Activated T-cell treated with anti-CD3 and anti-CD28 coated beads, Interleukin-2, amount 50 U/mL, for 48 hours (primary cell): ENCODE data around the gene CLDN6.

ENCODE experiments used
- DNase-seq, 2 experiments: peaks; one replicate each; pipeline ENCODE4 v3.0.0-alpha.2; 2020

The CLDN6 gene

DNA sequence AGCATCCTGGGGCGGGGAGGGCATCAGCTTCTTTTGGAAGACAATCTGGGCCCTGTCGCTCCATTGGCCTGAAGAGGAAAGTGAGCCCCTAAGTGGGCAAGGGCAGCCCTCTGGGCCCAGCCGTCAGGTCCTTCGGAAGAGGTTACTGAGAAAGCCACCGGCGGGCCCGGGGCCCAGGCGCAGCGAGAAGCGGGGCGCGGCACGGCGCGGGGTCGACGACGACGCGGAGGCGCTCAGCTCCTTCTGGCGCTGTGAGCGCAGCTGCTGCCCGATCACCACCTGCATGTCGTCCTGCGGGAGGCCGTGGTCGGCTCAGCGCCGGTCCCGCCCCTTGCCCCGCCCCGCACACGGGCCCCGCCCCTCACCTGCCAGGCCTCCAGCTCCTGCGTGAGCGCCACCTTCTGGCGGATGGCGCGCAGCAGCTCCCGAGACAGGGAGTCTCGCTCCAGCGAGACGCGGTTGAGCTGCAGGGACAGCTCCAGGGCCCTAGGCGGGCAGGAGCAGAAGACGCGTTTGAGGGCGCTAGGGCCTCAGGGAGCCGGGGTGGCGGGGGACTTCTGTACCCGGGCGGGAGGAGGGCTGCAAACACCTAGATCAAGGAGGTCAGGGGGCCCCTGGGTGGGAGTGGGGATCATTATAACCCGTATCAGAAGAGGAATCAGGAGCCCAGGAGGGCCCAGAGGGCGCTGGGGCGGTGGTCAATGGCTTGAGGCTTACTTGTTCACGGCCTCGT is 10.2 kb upstream of the CLDN6 start:
- peak; percentile 93 for DNase-seq

DNA sequence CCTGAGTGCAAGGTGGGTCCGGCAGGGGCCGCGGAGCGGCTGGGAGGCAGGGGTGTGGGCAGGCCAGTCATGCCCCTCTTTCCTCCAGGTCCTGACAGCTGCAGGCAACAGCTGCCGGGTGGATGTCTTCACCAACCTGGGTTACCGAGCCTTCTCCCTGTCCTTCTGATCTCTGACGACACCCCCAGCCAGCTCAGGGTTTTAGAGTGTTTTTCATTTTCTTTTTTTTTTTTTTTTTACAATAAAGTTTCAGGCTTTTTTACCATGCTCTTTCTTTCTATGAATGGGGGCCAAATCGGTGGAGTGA is 9.5 kb upstream of the CLDN6 start:
- no peak for DNase-seq

DNA sequence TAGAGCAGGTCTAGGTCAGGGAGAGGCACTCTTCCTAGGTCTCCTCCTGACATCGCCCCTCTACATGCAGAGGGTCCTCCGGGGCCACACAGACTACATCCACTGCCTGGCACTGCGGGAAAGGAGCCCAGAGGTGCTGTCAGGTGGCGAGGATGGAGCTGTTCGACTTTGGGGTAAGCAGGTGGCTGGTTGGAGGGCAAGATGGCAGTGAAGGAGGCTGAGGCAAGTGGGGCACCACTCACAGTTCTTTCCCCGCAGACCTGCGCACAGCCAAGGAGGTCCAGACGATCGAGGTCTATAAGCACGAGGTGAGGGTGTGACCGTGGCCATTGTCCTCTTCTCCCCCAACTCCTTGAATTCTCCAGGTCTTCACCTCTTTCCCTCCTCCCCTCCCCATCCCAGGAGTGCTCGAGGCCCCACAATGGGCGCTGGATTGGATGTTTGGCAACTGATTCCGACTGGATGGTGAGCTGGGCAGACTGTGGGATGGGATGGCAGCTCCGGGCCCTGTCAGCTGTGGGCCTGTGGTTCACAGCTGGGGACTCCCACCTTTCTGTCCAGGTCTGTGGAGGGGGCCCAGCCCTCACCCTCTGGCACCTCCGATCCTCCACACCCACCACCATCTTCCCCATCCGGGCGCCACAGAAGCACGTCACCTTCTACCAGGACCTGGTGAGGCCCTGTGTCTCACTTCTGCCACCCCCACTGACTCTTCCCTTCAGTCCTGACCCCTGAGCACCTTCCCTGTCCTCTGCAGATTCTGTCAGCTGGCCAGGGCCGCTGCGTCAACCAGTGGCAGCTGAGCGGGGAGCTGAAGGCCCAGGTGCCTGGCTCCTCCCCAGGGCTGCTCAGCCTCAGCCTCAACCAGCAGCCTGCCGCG is 8.9 kb upstream of the CLDN6 start:
- DNase-seq: no peak

DNA sequence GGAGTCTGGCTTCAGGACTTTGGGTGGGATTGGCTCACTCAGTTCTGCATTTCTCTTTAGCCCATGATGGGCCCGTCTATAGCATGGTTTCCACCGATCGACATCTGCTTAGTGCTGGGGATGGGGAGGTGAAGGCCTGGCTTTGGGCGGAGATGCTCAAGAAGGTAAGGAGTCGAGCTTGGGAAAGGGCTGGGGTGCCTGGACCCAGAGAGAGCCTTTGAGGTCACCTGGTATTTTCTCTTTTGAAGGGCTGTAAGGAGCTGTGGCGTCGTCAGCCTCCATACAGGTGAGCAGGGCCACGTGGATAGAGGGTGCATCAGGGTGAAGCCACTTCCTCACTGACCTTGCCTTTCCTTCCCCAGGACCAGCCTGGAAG is 8.0 kb upstream of the CLDN6 start:
- no peak for DNase-seq

DNA sequence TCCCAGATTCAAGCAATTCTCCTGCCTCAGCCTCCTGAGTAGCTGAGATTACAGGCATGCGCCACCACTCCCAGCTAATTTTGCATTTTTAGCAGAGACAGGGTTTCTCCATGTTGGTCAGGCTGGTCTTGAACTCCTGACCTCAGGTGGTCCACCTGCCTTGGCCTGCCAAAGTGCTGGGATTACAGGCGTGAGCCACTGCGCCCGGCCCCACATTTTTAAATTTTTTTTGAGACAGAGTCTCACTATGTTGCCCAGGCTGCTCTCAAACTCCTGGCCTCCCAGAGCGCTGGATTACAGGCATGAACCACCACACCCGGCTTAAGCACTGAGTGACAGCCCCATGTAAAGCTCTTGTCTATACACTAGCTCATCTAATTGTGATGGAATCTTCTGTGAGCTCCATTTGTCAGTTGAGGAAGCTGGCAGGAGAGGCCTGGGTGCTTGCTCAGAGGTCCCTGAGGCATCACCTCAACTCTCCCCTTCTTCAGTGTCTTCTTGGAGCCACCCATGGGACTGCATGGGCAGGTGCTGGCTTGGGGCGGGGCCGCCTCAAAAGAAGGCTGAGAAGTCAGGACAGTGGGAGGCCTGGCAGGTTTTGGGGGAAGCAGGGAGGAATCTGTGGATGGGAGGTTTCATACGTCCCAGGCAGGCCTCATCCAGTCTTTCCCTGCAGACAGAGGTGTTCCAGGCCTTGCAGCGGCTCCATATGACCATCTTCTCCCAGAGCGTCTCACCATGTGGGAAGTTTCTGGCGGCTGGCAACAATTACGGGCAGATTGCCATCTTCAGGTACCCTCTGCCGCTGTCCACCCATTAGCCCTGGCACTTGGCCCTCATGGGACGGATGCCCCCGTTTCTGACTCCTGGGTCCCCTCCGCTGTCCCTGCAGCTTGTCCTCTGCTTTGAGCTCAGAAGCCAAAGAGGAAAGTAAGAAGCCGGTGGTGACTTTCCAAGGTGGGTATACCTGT is 7.3 kb upstream of the CLDN6 start:
- DNase-seq: no peak

DNA sequence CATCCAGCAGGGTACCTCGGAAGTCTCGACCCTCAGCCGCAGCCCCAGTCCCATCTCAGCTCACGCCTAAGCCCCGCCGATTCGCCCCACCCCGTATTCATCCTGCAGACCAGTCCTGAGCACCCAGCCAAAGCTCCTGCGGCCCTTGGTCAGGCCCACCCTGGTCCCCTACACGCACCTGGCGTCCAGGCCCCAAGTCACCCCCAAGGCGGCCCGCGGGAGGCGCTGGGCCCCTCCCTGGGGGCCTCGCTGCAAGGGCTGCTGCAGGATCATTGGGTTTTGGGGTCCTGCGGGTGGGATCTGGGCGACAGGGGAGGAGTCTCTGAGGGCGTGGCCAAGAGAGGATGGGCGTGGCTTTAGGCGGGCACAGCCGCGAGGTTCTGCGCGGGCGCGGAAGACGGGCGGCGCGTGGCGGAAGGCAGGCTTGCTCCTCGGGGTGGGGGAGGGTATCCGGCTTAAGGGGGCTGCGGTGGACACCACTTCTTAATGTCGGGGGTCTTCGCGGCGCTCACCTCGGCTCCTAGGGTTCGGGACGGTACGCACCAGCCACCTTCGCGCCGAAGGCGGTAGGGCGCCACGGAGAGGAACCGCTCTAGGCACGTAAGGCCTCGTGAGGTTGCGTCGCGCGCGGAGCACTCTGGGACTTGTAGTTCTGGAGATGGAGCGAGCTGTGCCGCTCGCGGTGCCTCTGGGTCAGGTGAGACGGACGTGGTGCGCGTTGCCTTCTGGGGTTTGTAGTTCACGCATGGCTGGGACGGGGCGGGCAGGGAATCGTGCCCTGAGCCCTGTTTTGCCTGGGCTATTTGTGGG is 5.9 kb upstream of the CLDN6 start, which contains the start of the genes HCFC1R1 and THOC6:
TSS of gene HCFC1R1 (minus strand) at position 274 of the 810 bp plus-strand sequence. CDS start at position 273, 1 bp downstream.
TSS of gene THOC6 (plus strand) at position 367 of the 810 bp plus-strand sequence. CDS start at position 659, 292 bp downstream.
- DNase-seq: peak; percentile 97

DNA sequence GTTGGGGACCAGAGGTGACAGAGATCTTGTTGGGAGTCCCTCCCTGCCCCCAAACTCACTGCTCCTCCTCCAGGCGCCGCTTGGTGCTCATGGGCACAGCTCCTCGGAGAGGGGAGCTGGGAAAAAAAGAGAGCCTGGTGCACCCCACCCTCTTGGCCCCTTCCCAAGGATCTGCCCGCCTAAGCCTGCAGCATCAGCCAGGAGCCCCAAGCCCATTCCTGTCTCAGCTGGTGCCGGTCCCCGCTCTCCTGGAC is 5.4 kb upstream of the CLDN6 start:
- DNase-seq: peak in 1 of 2 experiments; percentile 63

DNA sequence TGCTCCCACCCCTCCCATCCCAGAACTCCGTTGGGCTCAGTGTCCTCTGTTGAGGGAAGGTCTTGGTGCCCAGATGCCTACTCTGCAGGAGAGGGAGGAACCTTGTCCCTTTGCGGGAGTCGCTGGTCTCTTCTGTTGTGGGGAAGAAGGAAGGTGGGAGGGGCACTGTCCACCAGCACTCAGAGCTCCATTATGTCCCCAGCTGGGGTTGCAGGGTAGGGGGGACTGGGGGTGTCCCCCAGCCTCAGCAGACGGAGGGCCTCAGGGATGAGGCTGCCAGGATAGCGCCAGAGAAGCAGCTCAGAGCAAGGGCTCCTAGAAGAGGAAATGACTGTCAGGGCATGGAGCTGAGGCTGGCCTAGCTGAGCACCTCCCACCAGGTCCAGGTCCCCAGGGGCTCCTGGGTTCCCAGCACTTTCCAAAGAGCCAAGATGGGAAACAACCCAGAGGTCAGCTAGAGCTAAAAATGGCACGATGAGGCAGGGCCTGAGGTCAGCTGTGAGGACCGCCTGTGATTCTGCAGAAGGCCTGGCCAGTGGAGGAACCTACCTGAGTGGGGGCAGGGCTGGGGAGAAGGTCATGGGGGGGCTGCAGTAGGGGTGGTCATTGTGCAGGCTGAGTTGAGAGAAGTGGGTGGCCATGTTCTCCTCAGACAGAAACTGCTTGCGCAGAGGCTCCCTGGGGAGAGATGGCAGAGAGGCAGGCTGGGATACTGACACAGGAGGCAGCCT is 4.9 kb upstream of the CLDN6 start:
- peak; percentile 49 to 64 for DNase-seq

DNA sequence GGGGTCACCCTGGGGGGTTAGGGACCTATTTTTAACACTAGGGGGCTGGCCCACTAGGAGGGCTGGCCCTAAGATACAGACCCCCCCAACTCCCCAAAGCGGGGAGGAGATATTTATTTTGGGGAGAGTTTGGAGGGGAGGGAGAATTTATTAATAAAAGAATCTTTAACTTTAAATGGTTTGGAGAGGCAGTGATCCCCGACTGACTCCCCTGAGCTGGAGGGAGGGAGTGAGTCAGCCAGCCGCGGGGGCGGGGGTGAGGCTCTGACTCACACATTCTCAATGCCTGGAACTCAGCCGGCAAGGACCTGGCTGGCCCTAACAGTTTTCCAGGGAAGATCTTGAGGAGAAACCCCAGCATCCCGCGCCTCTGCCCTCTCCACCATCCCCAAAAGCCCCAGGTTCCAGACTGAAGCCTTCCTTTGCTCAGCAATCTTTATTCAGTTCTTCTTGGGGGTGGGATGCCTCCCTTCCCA is 4.3 kb upstream of the CLDN6 start:
- DNase-seq: peak; percentile 94

DNA sequence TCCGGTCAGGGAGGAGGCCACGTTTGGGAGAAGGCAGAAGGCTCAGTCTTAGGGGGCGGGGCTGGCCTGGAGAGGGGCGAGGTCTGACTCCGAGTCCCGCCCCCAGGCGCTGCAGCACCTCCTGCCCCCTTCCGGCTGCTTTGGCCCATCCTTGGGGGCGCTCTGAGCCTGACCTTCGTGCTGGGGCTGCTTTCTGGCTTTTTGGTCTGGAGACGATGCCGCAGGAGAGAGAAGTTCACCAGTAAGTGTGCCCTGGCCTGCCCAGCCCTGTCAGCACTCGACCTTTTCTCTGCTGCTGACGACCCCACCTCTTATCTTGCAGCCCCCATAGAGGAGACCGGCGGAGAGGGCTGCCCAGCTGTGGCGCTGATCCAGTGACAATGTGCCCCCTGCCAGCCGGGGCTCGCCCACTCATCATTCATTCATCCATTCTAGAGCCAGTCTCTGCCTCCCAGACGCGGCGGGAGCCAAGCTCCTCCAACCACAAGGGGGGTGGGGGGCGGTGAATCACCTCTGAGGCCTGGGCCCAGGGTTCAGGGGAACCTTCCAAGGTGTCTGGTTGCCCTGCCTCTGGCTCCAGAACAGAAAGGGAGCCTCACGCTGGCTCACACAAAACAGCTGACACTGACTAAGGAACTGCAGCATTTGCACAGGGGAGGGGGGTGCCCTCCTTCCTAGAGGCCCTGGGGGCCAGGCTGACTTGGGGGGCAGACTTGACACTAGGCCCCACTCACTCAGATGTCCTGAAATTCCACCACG is 3.6 kb upstream of the CLDN6 start:
- peak; percentile 92 to 93 for DNase-seq

DNA sequence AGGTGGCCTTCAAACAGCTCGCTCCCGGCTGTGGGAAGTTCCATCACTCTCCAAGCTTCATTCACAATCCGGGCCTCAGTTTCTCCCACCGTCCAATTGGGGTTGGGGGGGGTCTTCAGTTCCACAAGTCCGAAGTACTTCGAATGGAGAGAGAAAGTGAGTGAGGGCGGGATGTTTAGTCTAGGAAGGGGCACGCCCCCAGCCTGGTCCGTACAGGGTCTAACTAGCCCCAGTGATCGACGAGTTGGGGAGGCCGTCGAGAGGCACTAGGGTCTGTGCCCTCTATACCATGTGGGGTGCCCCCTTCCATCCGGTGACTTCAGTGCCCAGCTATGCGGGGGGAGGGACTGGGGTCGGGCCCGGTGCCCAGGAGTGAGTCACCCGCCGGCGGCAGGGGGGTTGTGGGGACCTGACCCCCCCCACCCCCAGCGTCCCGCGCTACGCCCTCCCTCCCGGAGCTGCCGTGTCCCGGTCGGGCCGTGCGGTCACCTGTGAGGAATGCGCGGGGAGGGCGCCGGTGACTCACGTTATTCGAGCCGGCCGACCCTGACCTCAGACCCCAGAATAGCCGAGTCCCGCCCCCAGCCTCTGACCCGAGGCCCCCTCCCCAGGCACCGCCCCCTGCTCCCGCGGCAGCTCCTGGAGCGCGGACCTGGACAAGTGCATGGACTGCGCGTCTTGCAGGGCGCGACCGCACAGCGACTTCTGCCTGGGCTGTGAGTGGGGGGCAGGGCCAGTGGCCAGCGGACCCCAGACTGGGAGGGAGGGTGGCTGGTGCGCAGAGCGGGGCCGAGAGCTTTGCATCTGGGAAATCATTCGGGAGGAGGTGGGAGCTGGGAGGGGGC is 2.8 kb upstream of the CLDN6 start:
- peak; percentile 60 to 71 for DNase-seq

DNA sequence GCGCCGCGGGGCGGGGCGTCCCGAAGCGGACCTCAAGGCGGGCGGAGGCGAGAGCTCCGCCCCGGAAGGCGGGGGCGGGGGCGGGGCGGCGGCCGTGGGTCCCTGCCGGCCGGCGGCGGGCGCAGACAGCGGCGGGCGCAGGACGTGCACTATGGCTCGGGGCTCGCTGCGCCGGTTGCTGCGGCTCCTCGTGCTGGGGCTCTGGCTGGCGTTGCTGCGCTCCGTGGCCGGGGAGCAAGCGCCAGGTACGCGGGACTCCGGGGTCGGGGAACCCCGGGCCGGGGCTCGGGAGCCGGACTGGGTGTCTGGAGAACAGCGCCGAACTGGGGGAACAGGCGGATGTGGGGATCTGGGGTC is 2.2 kb upstream of the CLDN6 start, which contains the start of gene TNFRSF12A:
TSS of gene TNFRSF12A (plus strand) at position 122 of the 357 bp plus-strand sequence. CDS start at position 152, 30 bp downstream.
- DNase-seq: peak; percentile 80 to 86

DNA sequence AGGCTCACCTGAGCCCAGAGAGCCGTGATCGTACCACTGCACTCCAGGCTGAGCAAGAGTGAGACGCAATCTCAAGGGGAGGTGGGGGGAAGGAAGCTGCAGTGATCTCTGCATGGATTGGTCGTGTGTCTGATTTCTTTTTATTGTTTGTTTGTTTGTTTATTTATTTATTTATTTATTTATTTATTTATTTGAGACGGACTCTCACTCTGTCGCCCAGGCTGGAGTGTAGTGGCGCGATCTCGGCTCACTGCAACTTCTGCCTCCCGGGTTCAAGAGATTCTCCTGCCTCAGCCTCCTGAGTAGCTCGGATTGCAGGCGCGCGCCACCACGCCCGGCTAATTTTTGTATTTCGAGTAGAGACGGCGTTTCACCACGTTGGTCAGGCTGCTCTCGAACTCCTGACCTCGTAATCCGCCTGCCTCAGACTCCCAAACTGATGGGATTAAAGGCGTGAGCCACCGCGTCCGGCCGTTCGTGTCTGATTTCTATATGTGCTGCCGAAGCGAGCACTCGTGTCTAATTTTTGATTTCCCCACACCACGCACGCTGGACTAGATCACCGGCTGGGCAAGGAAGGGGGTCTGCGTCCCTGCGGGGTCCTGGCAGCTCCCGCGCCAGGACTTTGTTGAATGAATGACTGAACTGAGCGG is 1.7 kb upstream of the CLDN6 start:
- DNase-seq: no peak

DNA sequence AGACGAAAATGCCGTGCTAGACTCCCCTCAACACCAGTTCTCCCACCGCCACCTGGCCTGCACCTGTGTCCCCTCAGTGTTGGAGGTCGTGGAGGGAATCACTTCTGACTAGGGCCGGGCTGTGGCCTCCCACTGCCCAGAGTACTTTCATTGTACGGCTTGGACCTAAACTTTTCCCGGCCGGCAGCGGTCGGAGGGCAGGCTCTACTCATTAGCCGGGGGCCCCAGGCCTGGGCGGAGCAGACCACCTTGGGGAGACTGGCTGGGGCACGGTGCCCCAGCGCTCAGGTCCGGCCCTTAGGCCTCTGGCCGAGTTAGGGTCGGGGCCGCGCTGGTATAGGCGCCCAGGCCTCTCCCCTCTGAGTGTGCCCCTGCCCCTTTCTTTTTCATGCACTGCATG is 639 bp downstream of the CLDN6 start:
- no peak for DNase-seq

DNA sequence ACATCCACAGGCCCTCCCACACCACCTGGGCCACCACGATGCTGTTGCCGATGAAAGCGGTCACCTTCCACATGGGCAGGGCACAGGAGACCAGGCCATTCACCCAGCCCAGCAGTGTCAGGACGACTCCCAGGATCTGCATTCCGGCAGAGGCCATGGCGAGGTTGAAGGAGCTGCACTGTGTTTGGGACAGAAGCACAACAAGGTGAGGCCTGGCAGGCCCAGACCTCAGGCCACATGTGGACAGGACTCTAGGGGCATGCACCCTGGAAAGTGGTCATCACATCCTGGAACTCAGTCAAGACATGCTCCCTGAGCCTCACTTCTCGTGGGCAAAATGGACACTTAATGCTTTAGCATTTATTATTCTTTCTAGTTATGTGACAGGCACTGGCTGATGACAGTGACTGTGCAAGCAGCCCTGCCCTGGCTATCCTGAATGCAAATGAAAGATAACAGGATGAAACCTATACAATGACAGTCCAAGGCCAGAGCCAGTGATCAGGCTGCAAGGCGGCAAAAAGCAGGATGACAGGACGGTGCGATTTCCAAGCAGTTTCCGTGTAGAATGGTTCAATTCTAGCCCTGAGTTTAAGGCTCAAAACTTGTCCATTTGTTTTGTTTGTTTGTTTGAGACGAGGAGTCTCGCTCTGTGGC is 2.0 kb downstream of the CLDN6 start:
- no peak for DNase-seq

DNA sequence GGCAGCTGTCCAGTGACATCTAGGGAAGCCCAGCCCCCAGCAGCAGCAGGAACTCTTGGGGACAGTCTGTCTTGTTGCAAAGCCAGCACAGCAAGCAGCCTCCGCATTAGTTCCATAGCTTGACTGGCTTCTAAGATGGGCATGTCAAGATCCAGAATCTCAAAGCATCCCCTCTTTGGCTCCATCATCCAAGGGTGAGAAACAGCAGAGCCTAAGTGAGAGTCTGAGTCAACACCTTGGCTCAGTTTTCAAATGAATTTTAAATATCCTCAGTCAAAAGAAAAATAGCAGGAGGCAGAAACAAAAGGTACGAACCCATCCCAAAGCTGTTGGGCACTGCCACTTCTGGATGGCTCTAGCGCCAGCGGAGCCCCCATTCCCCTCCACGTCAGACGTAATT is 3.0 kb downstream of the CLDN6 start:
- DNase-seq: no peak

DNA sequence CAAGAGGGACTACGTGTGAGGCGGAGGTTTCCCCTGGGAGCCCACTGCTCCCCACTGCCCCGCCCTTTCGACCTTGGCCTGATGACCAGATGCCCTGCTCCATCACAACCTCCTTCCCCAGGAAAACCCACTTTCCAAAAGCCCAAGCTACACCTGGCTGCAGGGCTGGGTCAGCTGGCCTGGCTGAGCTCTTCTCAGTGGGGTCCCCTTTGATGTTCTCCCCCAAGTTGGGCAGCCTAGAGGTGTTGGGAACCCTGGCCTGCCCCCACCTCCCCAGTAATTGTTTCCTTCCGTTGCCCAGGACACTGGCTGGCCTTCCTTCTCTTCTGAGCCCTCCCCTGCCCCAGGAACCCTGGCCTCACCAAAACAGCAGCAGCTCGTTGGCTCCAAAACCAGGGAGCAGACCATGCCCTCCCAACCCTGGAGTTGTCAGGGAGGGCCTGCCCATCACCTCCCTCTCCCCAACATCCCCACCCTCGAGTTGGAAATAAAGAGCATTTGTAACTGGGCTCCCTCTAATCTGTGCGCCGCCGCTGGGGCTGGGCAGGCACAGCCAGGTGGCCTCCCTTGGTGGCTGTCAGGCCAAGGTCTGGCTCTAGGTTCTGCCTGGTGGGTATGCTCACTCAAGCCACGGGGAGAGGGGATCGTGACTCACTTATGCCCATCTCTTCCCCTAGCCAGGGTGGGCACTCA is 3.8 kb downstream of the CLDN6 start:
- DNase-seq: no peak

DNA sequence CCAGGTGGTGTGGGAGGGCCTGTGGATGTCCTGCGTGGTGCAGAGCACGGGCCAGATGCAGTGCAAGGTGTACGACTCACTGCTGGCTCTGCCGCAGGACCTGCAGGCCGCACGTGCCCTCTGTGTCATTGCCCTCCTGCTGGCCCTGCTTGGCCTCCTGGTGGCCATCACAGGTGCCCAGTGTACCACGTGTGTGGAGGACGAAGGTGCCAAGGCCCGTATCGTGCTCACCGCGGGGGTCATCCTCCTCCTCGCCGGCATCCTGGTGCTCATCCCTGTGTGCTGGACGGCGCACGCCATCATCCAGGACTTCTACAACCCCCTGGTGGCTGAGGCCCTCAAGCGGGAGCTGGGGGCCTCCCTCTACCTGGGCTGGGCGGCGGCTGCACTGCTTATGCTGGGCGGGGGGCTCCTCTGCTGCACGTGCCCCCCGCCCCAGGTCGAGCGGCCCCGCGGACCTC is 4.5 kb downstream of the CLDN6 start:
- no peak for DNase-seq
